Measurements from ENCODE around the gene L2HGDH.

L2HGDH gene

GRCh38 chr14:50339178-50339804 lies 27.3 kb upstream of the L2HGDH start:
- H3K36me3 Mint-ChIP-seq (ENCODE audit: low read depth), result peaks cover 5% of the 10 kb centered on the region
- H3K27ac Mint-ChIP-seq, result peak overlapping the region; percentile 9
- peaks cover 2% of the 10 kb centered on the region for H3K27me3 Mint-ChIP-seq (ENCODE audit: low read depth, poor library complexity)
- peaks cover 60% of the 10 kb centered on the region for H3K4me1 Mint-ChIP-seq
- H3K9me3 Mint-ChIP-seq, result no peaks in the 10 kb centered on the region
- DNase-seq, result no peak
- H3K4me3 Mint-ChIP-seq, result no peak overlapping the region
- TF ChIP-seq CTCF (IDR thresholded peaks at IDR 0.05), result no peak

GRCh38 chr14:50338587-50338986 lies 26.6 kb upstream of the L2HGDH start:
- Mint-ChIP-seq H3K4me3 (no peak overlapping the region), H3K9me3 (no peaks in the 10 kb centered on the region), H3K27ac (no peak overlapping the region), H3K27me3 (ENCODE audit: low read depth, poor library complexity) (peaks cover 2% of the 10 kb centered on the region), H3K4me1 (peaks cover 59% of the 10 kb centered on the region), H3K36me3 (ENCODE audit: low read depth) (peaks cover 5% of the 10 kb centered on the region)
- TF ChIP-seq CTCF (IDR thresholded peaks at IDR 0.05), result no peak
- no peak for DNase-seq

- Mint-ChIP-seq H3K4me1 (peaks cover 42% of the 10 kb centered on the region), H3K4me3 (peak overlapping the region; percentile 67), H3K9me3 (no peaks in the 10 kb centered on the region), H3K36me3 (ENCODE audit: low read depth) (peaks cover 12% of the 10 kb centered on the region), H3K27me3 (ENCODE audit: low read depth, poor library complexity) (peaks cover 2% of the 10 kb centered on the region), H3K27ac (peak overlapping the region; percentile 99)
- no peak for TF ChIP-seq CTCF (IDR thresholded peaks at IDR 0.05)
- DNase-seq, result peak; percentile 37
Observed at GRCh38 chr14:50335989-50336824, 24.2 kb upstream of the L2HGDH start.

- Mint-ChIP-seq H3K27ac (peak overlapping the region; percentile 99), H3K27me3 (ENCODE audit: low read depth, poor library complexity) (peaks cover 2% of the 10 kb centered on the region), H3K4me1 (peaks cover 37% of the 10 kb centered on the region), H3K9me3 (no peaks in the 10 kb centered on the region), H3K36me3 (ENCODE audit: low read depth) (peaks cover 12% of the 10 kb centered on the region), H3K4me3 (peak overlapping the region; percentile 65)
- peak; percentile 27 for DNase-seq
- TF ChIP-seq CTCF (IDR thresholded peaks at IDR 0.05), result no peak
Observed at GRCh38 chr14:50335389-50335788, 23.4 kb upstream of the L2HGDH start.

- no peak for DNase-seq
- H3K4me1 Mint-ChIP-seq, result peaks cover 28% of the 10 kb centered on the region
- H3K27ac Mint-ChIP-seq, result no peak overlapping the region
- H3K9me3 Mint-ChIP-seq, result no peaks in the 10 kb centered on the region
- TF ChIP-seq CTCF (IDR thresholded peaks at IDR 0.05), result no peak
- peaks cover 2% of the 10 kb centered on the region for H3K27me3 Mint-ChIP-seq (ENCODE audit: low read depth, poor library complexity)
- H3K36me3 Mint-ChIP-seq (ENCODE audit: low read depth), result peaks cover 18% of the 10 kb centered on the region
- H3K4me3 Mint-ChIP-seq, result no peak overlapping the region
Observed at GRCh38 chr14:50334211-50334610, 22.2 kb upstream of the L2HGDH start.
